HG02642 (cell line): ENCODE results near the gene ZNF827.

Source experiments
- ATAC-seq: cut with Tn5 transposase; IDR thresholded peaks from one replicate; pipeline ENCODE4 v1.9.1; 2021; ENCODE audit warnings: mild to moderate bottlenecking; ENCODE audit not compliant: unreplicated experiment, poor library complexity

The ZNF827 gene

DNA sequence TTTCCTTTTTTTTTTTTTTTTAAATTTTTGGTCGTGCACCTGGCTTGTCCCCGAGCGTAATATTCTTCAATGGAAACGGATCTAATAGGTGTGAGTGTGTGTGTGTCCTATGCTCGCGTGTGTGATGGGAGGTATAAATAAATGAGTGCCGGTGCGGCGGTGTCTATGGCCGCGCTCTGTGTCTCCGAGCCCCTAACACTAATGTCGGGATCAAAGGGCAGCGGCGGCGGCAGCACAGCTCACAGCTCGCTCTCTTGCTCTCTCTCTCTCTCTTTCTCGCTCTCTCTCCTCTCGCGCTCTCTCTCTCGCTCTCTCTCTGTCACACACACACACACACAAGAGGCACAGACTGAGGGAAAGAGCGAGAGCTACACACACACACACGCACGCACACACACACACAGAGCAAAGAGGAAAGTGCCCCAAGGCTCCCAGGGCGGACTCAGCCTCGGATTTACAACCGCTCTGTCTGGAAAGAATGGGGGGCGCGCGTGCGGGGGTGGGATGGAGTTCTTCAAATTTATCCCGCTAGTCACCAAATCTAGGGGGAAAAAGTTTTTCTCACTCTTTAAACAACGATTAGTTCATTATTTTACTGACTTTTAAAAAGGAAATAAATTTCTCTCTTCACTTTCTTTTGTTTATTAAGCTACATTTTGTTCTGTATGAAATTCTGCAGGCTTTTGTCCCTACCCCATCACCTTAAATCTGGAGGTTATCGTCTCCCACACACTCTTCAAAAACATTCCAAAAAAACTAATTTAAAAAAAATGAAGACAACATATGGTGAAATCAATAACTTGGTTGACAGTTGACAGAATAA, at the start of gene ZNF827:
TSS of gene ZNF827 (minus strand) at position 206 of the 823 bp plus-strand sequence. CDS start 416 bp downstream, outside the sequence.
- peak; percentile 36 for ATAC-seq

DNA sequence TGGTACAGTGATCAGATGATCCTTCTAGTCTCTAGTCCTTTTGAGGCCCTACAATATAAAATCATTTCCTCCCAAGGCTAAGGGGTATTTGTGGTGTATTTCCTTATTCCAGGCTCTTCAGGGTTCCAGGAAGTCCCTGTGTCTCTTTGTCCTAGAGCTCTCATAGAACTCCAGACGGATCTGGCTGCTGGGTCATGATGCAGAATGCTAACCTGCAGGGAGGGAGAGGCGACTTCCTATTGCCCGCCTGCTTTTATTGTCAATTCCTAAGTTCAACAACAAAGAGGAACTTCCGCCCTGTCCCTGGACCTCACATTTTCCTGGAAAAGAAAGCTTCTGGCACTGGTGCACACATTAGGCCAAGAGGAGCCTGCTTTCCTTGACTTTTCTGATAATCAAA, 45.9 kb upstream of the ZNF827 start:
- no peak for ATAC-seq

DNA sequence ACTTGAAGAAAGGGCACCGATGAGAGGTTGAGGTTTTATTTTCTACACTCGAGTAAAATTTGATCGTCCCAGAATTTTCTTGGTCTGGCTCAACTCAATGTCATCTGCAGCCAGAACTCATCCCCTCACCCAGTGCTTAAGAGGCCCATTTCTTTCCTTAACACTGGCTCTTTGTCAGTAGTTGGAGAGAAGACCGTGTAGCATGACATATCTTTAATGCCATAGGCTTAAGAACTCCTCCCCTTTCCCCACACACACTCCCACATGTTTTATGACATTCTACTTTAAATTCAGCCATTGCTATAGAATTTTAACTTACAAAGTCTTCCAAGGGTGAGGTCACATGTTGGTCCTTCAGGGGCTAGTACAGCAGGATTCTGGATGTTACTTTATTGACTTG, 44.2 kb upstream of the ZNF827 start:
- ATAC-seq: no peak

DNA sequence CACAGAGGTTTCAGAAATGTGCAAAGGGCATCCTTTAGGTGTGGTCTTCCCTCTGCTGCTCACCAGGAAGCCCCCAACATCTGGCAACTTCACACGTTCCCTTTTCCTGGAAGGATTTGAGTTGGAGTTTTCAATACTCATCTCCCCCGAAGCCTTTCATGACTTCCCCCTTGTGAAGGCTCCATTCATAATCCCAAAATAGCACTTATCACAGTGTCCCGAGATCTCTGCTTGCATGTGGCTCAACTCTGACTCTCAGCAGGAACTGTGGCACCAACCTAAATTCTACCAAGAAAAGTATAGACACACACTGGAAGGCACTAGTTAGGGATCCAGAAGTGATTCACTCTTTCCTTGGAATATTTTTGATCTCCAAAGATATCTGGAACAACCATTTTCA, 40.5 kb upstream of the ZNF827 start:
- ATAC-seq: no peak

- no peak for ATAC-seq
Observed at GRCh38 chr4:145976680-145977079, 38.1 kb upstream of the ZNF827 start.

DNA sequence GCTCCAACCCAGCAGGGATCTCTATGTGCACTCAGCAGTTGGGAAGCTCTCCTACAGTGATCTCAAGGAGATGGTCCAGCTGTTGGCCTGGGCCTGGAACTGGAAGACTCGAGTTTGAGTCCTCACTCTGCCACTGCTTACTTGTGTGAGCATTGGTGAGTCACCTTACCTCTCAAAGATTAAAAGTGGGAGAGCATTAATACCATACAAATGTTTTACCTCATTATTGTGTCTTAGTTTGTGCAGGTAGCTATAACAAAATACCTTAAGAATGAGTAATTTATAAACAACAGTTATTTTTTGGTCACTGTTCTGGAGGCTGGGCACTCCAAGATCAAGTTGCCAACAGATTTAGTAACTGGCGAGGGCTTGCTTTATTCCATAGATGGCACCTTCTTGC, 21.4 kb upstream of the ZNF827 start:
- ATAC-seq: no peak

DNA sequence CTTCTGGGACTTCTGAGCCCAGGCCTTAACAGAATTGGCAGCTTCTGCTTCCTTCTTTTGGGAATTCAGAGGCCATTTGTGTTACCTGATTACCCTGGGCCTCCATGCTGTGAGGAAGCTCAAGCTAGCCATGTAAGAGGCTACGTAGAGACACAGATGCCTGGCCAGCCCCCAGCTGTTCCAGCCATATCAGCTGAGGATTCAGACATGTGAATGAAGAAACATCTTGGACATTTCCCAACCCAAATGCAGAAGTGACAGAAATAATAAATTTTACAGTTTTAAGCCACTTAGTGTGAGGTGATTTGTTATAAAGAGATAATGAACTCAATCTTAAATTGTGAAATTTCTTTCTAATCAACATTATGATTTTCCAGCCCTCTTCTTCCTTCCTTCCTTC, 18.7 kb upstream of the ZNF827 start:
- ATAC-seq: no peak

GRCh38 chr4:145956288-145956890, 17.8 kb upstream of the ZNF827 start:
- ATAC-seq: peak; percentile 59

GRCh38 chr4:145954924-145955339, 16.3 kb upstream of the ZNF827 start:
- no peak for ATAC-seq

DNA sequence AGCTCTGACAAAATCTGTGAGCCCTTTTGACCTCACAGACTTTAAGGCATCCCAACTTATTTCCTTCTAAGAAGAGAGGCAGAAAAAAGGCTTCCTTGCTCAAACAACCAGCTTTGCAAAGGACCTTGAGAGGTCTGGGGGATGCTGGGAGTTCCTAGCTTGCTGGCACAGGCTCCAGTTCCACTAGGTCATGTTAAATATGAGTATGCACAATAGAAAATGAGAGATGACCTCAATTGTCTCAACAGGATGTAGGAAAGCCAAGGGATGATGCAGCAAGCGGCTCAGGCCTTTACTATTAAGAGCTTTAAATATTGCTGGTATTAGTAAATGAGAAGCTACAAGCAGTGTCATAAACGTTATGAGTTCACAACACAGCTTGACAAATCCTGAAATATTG, 13.3 kb upstream of the ZNF827 start:
- no peak for ATAC-seq

DNA sequence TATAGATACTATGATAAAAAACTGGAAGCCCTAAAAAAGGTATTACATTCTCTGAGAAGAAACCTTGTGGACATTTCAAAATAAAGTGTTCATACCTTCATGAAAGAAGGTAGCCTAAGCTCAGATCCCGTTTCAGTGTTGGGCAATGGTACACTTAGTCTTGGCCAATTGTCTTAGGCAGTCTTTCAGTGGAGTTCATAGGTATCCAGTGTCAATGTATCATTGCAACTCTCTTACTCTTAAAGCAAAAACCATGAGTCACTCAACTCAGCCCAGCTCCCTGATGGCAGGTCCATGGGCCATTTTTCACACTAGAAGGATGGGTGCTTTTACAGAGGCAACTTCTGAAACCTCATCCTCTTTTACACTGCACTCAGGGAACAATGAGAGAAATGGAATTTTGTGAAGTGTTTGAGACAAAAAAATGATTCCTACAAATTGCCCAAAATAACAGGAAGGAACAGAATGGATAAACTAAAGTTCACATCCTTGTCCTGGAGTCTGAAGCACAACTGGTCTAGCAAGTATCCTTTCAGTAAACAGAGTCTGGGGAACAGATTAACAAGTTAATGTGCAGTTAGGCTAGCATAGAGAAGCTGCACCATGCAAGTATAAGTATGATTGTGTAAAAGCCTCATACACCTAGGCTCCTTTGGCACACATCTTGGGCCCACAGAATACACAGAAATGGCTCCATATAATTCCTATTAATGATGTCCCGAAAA, 7.0 kb upstream of the ZNF827 start:
- no peak for ATAC-seq

DNA sequence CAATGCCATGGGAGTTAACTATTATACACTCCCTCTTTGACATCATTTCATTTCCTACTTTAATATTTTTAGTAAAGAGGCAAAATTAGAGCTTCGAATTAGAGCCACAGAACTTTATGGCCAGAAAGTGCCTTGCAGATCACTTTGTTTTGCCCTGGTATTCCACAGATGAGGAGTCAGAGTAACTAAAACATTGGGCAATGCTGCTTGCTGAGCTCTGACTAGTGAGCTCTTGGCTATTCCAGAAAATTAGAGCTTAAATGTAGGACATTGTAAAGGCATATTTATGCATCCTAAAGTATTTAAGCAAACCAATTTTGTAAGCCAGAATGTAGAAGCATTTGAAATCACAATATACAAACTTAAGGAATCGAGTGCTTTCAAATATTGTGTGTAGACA, 6.3 kb upstream of the ZNF827 start:
- no peak for ATAC-seq

GRCh38 chr4:145939856-145940255, 1.2 kb upstream of the ZNF827 start:
- no peak for ATAC-seq

- ATAC-seq: no peak
Observed at GRCh38 chr4:145939441-145939750, 773 bp upstream of the ZNF827 start.

- ATAC-seq: peak; percentile 21
Observed at GRCh38 chr4:145937971-145938611, 532 bp downstream of the ZNF827 start.

DNA sequence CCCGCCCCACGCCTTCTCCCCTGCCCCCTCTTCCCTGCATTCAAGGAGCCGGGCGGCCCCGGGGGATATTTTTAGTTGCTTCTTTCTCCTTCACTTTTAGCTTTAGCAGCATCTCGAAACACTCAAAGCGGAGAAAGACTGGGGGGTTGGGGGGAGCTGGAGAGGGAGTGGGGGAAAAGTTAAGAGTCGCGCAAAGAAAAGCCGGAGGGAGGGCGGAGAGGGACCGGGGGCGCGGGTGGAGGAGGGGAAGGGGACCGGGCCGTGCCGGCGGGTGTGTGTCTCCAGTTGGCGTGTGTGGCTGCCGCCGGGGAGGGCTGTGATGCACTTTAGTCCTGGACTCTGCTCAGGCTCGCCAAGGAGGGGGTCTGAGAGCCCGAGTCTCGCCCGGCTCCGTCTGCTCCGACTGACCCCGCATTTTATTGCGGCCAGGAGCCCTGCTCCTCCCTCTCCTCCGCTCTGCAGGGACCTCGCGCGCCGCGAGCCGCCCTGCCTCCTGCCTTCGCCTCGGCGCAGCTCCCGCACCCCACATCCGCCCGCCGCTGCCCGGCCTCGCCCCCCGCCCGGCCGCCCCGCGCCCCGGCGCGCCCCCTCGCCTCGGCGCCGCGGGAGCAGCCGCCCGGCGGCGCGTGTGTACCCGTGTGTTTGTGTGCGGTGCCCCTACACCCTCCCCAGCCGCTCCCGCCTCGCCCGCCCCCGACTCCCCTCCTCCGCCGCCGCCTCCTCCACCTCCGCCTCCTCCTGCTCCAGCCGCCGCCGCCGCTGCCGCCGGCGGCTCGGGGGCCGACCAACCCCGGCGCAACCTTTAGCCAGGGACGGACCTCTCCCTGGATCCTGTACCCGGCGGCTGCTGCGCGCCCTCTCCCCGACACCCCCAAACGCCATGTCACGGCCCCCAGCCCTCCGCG, 1.4 kb downstream of the ZNF827 start:
- peak; percentile 23 for ATAC-seq

GRCh38 chr4:145936142-145936996, 2.3 kb downstream of the ZNF827 start:
- ATAC-seq: peak; percentile 59

- ATAC-seq: no peak
Observed at GRCh38 chr4:145935253-145936141, 3.1 kb downstream of the ZNF827 start.
